ENCODE results near the gene RAB1A. TPM values are rescaled to one million over a fixed set of nuclear protein-coding genes. Genes with fewer than 3 reads are reported as not detected.

RAB1A gene
- total and polyA plus RNA-seq, 3 experiments from 2014 or later = 53.9 to 91.9 (median 88.1) TPM

DNA sequence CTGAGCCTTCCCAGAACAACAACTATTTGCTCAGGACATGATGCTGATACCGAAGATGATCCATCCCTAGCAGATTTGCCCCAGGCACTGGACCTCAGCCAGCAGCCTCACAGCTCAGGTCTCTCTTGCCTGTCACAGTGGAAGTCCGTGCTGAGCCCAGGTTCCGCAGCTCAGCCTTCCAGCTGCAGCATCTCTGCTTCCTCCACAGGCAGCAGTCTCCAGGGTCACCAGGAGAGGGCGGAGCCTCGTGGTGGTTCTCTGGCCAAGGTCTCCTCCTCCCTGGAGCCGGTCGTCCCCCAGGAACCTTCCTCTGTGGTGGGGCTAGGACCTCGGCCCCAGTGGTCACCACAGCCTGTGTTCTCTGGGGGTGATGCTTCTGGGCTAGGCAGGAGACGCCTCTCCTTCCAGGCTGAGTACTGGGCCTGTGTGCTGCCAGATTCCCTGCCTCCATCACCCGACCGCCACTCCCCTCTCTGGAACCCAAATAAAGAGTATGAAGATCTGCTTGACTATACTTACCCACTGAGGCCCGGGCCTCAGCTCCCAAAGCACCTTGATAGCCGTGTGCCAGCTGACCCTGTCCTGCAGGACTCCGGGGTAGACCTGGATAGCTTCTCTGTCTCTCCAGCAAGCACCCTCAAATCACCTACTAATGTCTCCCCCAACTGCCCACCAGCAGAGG, 58.3 kb downstream of the RAB1A start:
- Mint-ChIP-seq H3K27me3 (no peaks in the 10 kb centered on the region), H3K27ac (peak overlapping the region in 4 of 8 donors; percentile 8 to 81 (median 42)), H3K9me3 (no peaks in the 10 kb centered on the region), H3K36me3 (peaks cover 0 to 72% (median 2%) of the 10 kb centered on the region in 3 donors), H3K4me3 (peak overlapping the region in 1 of 7 donors; percentile 23), H3K4me1 (peaks cover 19 to 34% (median 20%) of the 10 kb centered on the region in 3 donors)
- H3K9me3 ChIP-seq (ENCODE audit: low read length) = no peaks in the 10 kb centered on the region
- DNase-seq = no peak
- POLR2A ChIA-PET = interaction anchor here (0.8 to 1.6 kb wide), 2 partner anchors 50 to 58 kb away, joined by 3 to 14 read pairs; partner anchors contain the start of gene RAB1A
- H3K36me3 ChIP-seq (ENCODE audit: insufficient read depth, low read length) = peaks cover 38% of the 10 kb centered on the region
- no peak overlapping the region for H3K27ac ChIP-seq (ENCODE audit: low read depth, low read length)
- CTCF ChIA-PET = interaction anchor here (0.9 to 1.5 kb wide), 2 partner anchors 10 to 16 kb away, joined by 3 read pairs; partner anchors contain the start of gene CEP68
- H3K27me3 ChIP-seq (ENCODE audit: insufficient read depth, low read length, poor library complexity, severe bottlenecking) = no peaks in the 10 kb centered on the region
- no peak overlapping the region for H3K4me3 ChIP-seq (ENCODE audit: low read length)
- H3K4me1 ChIP-seq (ENCODE audit: insufficient read depth, low read length) = peaks cover 13% of the 10 kb centered on the region

DNA sequence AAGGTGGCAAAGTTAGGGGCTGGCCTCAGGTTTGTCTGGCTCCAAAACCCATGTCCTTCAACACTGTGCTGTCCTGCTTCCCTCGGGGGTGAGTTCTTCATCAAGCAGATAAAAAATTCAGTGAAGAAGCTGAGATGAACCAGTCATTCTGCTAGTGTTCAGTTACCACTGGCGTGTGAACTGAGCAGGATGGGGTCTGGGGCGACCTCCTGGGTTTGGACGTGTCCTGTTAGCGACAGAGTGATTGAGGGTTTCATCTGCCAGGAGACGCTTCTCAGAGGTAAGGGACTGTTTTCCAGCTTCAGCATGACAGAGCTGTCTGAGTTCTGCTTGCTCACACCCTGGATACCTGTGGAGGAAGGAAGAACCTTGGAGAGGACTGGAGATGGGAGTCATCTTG, 59.0 kb downstream of the RAB1A start:
- no peak for DNase-seq
- H3K4me3 Mint-ChIP-seq = no peak overlapping the region

DNA sequence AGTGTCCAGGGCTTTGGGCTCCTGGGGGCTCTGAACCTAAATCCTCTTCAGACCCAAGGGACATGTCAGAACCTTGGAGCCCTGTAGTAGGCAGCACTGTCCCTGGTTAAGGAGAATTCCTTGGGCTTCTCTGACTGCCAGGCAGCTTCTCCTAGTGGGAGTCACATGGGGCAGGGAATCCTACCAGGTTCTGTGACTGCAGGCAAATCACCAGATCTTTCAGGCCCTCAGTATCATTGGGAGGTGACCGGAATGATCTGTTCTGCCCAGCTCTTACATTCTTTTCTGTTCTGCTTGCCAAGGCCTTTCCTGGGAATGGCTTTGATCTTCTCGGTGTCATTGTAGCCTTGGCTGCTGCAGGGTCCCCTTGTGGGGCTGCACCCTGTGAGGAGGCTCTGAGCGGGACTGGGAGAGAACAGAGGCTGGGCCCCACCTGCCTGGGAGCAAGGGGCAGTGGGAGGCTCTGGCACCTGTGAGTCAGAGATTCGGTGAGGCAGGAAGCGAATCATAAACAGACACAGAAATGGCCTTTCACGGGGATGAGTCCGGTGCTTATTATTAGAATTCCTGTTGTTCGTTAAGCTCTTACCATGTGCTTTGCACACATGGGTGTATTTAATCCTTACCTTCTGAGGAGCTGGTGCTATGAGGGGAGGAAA, 59.6 kb downstream of the RAB1A start:
- Mint-ChIP-seq H3K27ac (peak overlapping the region in 6 of 8 donors; percentile 42 to 93 (median 54)), H3K27me3 (no peaks in the 10 kb centered on the region), H3K9me3 (no peaks in the 10 kb centered on the region), H3K36me3 (peaks cover 0 to 59% (median 2%) of the 10 kb centered on the region in 3 donors), H3K4me3 (no peak overlapping the region), H3K4me1 (peaks cover 18 to 29% (median 20%) of the 10 kb centered on the region in 3 donors)
- no peak for DNase-seq
- CTCF ChIA-PET = interaction anchor here (1.5 kb wide), 1 partner anchor 12 kb away, joined by 5 read pairs; no protein-coding TSS in a partner anchor
- peaks cover 38% of the 10 kb centered on the region for H3K36me3 ChIP-seq (ENCODE audit: insufficient read depth, low read length)
- no peak overlapping the region for H3K27ac ChIP-seq (ENCODE audit: low read depth, low read length)
- no peak overlapping the region for H3K4me3 ChIP-seq (ENCODE audit: low read length)
- peaks cover 15% of the 10 kb centered on the region for H3K4me1 ChIP-seq (ENCODE audit: insufficient read depth, low read length)
- POLR2A ChIA-PET = no interaction called here
- no peaks in the 10 kb centered on the region for H3K9me3 ChIP-seq (ENCODE audit: low read length)
- no peaks in the 10 kb centered on the region for H3K27me3 ChIP-seq (ENCODE audit: insufficient read depth, low read length, poor library complexity, severe bottlenecking)

More for the DNA sequence above, 59.0 kb downstream of the RAB1A start:
- H3K27ac Mint-ChIP-seq = peak overlapping the region in 4 of 8 donors; percentile 43 to 93 (median 60)
- peaks cover 18 to 30% (median 20%) of the 10 kb centered on the region in 3 donors for H3K4me1 Mint-ChIP-seq
- H3K27ac ChIP-seq (ENCODE audit: low read depth, low read length) = no peak overlapping the region
- peaks cover 38% of the 10 kb centered on the region for H3K36me3 ChIP-seq (ENCODE audit: insufficient read depth, low read length)
- no peak overlapping the region for H3K4me3 ChIP-seq (ENCODE audit: low read length)
- CTCF ChIA-PET = interaction anchor here (1.5 kb wide), 1 partner anchor 13 kb away, joined by 5 read pairs; no protein-coding TSS in a partner anchor
- peaks cover 0 to 64% (median 2%) of the 10 kb centered on the region in 3 donors for H3K36me3 Mint-ChIP-seq
- no peaks in the 10 kb centered on the region for H3K9me3 ChIP-seq (ENCODE audit: low read length)
- H3K9me3 Mint-ChIP-seq = no peaks in the 10 kb centered on the region
- no peaks in the 10 kb centered on the region for H3K27me3 ChIP-seq (ENCODE audit: insufficient read depth, low read length, poor library complexity, severe bottlenecking)
- no peaks in the 10 kb centered on the region for H3K27me3 Mint-ChIP-seq
- POLR2A ChIA-PET = no interaction called here
- H3K4me1 ChIP-seq (ENCODE audit: insufficient read depth, low read length) = peaks cover 13% of the 10 kb centered on the region

DNA sequence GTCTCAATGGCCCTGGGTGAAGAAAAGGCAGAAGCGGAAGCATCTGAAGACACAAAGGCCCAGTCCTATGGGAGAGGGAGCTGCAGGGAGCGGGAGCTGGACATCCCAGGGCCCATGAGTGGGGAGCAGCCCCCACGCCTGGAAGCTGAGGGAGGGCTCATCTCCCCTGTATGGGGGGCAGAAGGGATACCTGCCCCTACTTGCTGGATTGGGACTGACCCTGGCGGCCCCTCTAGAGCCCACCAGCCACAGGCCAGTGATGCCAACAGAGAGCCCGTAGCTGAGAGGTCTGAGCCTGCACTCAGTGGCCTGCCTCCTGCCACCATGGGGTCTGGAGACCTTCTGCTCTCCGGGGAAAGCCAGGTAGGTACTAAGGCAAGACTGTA, 60.5 kb downstream of the RAB1A start:
- peaks cover 20% of the 10 kb centered on the region for H3K4me1 ChIP-seq (ENCODE audit: insufficient read depth, low read length)
- no peak for DNase-seq
- H3K36me3 ChIP-seq (ENCODE audit: insufficient read depth, low read length) = peaks cover 38% of the 10 kb centered on the region
- Mint-ChIP-seq H3K4me1 (peaks cover 23 to 37% (median 28%) of the 10 kb centered on the region in 3 donors), H3K27ac (peak overlapping the region in 4 of 8 donors; percentile 29 to 73 (median 37)), H3K27me3 (no peaks in the 10 kb centered on the region), H3K36me3 (peaks cover 0 to 54% (median 2%) of the 10 kb centered on the region in 3 donors), H3K4me3 (no peak overlapping the region), H3K9me3 (no peaks in the 10 kb centered on the region)
- H3K4me3 ChIP-seq (ENCODE audit: low read length) = no peak overlapping the region
- H3K27ac ChIP-seq (ENCODE audit: low read depth, low read length) = no peak overlapping the region
- ChIA-PET CTCF (interaction anchor here (1.5 kb wide), 1 partner anchor 12 kb away, joined by 5 read pairs; no protein-coding TSS in a partner anchor), POLR2A (no interaction called here)
- no peaks in the 10 kb centered on the region for H3K9me3 ChIP-seq (ENCODE audit: low read length)
- no peaks in the 10 kb centered on the region for H3K27me3 ChIP-seq (ENCODE audit: insufficient read depth, low read length, poor library complexity, severe bottlenecking)

DNA sequence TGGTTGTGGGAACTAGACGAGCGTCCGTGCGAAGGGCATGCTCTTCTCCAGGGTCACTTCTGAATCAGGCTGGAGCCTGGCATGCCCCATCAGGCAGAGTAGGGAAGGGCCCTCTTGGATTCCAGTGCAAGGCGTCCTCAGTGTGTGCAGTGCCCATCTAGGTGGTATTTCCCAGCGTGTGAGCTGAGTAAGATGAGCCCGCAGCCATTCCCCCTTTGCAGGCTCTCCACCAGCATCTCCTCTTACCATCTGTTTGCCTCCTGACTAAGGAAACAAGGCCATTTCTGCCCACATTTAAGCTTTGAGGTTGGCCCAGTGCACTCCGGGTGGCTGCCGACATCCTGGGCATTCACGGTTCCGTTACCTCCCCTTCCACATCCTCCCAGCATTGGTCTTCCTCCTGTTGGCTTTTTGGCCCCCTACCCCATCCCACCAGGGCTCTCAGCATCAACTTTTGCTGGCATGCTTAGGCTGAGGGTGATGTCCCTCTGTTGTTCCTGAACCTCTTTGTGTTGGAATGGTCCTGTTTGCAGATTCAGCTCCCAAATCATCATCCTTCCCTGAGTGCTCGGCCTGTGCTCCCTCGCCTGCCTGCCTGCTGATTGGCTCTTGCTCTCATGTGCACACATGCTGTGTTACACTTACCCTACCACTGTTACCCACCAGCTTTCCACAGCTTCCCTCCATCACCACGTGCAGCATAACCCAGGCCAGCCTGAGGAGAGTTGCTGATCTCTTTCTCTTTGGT, 61.9 kb downstream of the RAB1A start:
- H3K36me3 Mint-ChIP-seq = peaks cover 0 to 43% (median 0%) of the 10 kb centered on the region in 3 donors
- no peaks in the 10 kb centered on the region for H3K9me3 Mint-ChIP-seq
- Histone ChIP-seq H3K9me3 (ENCODE audit: low read length) (no peaks in the 10 kb centered on the region), H3K4me1 (ENCODE audit: insufficient read depth, low read length) (peaks cover 20% of the 10 kb centered on the region), H3K36me3 (ENCODE audit: insufficient read depth, low read length) (peaks cover 29% of the 10 kb centered on the region), H3K4me3 (ENCODE audit: low read length) (no peak overlapping the region), H3K27me3 (ENCODE audit: insufficient read depth, low read length, poor library complexity, severe bottlenecking) (no peaks in the 10 kb centered on the region), H3K27ac (ENCODE audit: low read depth, low read length) (no peak overlapping the region)
- POLR2A ChIA-PET = no interaction called here
- CTCF ChIA-PET = interaction anchor here (1.1 to 1.3 kb wide), 3 partner anchors 10 to 103 kb away, joined by 3 to 6 read pairs (median 3); no protein-coding TSS in a partner anchor
- peaks cover 29 to 50% (median 40%) of the 10 kb centered on the region in 3 donors for H3K4me1 Mint-ChIP-seq
- DNase-seq = no peak
- peak overlapping the region in 3 of 7 donors; percentile 19 to 54 (median 51) for H3K4me3 Mint-ChIP-seq
- no peaks in the 10 kb centered on the region for H3K27me3 Mint-ChIP-seq
- H3K27ac Mint-ChIP-seq = peak overlapping the region; percentile 25 to 97 (median 76)

DNA sequence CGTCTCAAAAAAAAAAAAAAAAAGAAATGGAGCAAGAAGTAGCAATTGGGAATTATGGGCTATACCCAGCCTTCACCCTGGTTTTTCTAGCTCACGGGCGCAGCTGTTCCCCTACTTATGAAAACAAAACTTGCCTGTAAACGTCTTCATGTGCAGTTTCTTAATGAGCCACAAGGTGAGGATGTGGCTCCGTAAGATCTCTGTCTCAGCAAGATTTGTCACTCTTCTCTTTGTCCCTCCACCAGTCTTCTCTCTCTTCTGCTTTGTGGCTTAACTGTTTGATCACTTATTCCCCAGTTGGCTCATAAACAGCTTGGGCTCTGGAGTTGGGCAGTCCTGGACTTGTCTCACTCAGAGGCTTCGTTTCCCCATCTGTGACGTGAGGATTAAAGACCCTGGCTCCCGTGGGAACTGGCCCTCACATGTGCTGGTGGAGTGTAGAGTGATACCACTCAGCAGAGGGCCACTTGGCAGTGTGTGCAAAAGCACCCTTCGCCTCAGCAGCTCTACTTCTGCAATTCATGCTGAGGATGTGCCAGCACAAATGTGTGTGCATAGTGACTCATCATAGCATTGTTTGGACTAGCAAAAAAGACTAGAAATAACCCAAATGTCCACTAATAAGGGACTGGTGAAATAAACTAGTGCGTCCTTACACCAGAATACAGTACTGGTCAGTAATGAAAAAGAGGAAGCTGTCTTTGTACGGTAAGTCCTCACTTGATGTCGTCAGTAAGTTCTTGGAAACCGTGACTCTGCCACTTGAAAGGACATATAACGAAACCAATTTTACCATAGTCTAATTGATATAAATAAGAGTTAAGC, 65.0 kb downstream of the RAB1A start:
- DNase-seq = peak in 3 of 5 donors; percentile 45 to 59 (median 57)
- Mint-ChIP-seq H3K4me3 (peak overlapping the region in 1 of 7 donors; percentile 51), H3K9me3 (no peaks in the 10 kb centered on the region), H3K27ac (peak overlapping the region in 3 of 8 donors; percentile 73 to 93 (median 79)), H3K27me3 (no peaks in the 10 kb centered on the region), H3K36me3 (peaks cover 0 to 15% (median 0%) of the 10 kb centered on the region in 3 donors), H3K4me1 (peaks cover 35 to 63% (median 55%) of the 10 kb centered on the region in 3 donors)
- Histone ChIP-seq H3K27me3 (ENCODE audit: insufficient read depth, low read length, poor library complexity, severe bottlenecking) (no peaks in the 10 kb centered on the region), H3K4me3 (ENCODE audit: low read length) (no peak overlapping the region), H3K4me1 (ENCODE audit: insufficient read depth, low read length) (peaks cover 20% of the 10 kb centered on the region), H3K9me3 (ENCODE audit: low read length) (no peaks in the 10 kb centered on the region), H3K27ac (ENCODE audit: low read depth, low read length) (peak overlapping the region; percentile 68), H3K36me3 (ENCODE audit: insufficient read depth, low read length) (peaks cover 5% of the 10 kb centered on the region)
- CTCF ChIA-PET = interaction anchor here (0.6 to 3.2 kb wide), 18 partner anchors 9 to 540 kb away, joined by 3 to 15 read pairs (median 3); partner anchors contain the start of genes ACTR2, CEP68 and RAB1A
- POLR2A ChIA-PET = interaction anchor here (0.6 to 1.0 kb wide), 2 partner anchors 9 to 245 kb away, joined by 3 read pairs; no protein-coding TSS in a partner anchor

All from CD8-positive, alpha-beta memory T cell (primary cell).